Upper lobe of left lung (tissue), 4 donors: ENCODE data around the gene ZBED5.

Experiments used
- POLR2A ChIP-seq, 4 donors: fragments of 450-650 bp; IDR thresholded peaks; one replicate each; pipeline ENCODE4 v1.5.1; 2016 to 2017; ENCODE audit warnings: antibody characterized with exemption in 4 of 4, mild to moderate bottlenecking in 2 of 4
- TF ChIP-seq, protein P1 (sequence below), 6 experiments: fragments of 450-650 bp in 4 of 6; fragments of 200-600 bp in 2 of 6; sonication (generic) in 2 of 6; IDR thresholded peaks; one replicate each; pipeline ENCODE4 v1.5.1; 2016 to 2019; ENCODE audit warnings: antibody characterized with exemption in 6 of 6

DNA sequence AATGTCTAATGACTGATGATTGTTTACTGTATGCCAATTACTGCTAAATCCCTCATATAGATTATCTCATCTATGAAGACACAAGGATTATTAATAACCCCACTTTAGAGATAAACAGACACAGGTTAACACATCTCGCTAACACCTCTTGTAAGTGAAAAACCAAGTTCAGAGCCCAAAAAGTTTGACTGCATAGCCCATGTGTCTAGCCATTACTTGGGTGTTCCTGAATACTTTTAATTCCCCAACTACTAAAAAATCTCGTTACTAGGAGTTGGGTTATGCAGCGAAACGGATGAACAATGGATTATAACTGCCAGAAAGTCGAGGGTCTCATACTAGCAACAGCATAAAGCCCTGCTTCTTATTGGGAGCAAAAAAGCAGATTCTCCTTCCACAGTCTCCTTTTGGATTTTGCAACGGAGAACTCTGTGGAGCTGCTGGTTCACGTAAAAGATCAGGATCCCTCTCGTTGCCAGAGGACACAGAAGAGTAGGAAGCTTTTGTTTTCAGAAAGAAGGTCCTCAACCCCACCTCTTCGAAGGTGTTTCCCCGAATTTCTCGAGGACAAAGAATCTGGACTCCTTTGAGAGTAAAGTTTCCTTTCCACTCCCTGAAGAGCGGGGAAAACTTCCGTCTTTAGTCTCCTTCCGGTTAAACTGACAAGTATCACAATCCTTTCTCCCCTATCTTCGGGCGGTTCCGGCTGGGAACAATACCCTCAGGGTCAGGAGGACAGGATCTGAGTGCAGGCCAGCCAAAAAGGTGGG is 979 bp downstream of the ZBED5 start:
- TF ChIP-seq, protein P1, sequence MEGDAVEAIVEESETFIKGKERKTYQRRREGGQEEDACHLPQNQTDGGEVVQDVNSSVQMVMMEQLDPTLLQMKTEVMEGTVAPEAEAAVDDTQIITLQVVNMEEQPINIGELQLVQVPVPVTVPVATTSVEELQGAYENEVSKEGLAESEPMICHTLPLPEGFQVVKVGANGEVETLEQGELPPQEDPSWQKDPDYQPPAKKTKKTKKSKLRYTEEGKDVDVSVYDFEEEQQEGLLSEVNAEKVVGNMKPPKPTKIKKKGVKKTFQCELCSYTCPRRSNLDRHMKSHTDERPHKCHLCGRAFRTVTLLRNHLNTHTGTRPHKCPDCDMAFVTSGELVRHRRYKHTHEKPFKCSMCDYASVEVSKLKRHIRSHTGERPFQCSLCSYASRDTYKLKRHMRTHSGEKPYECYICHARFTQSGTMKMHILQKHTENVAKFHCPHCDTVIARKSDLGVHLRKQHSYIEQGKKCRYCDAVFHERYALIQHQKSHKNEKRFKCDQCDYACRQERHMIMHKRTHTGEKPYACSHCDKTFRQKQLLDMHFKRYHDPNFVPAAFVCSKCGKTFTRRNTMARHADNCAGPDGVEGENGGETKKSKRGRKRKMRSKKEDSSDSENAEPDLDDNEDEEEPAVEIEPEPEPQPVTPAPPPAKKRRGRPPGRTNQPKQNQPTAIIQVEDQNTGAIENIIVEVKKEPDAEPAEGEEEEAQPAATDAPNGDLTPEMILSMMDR (IDR thresholded peaks at IDR 0.05), result no peak
- no peak for TF ChIP-seq POLR2A (IDR thresholded peaks at IDR 0.05)
